Subcutaneous preadipocyte (primary cell): ENCODE data around the gene KCNIP2. TPM values are rescaled to one million over a fixed set of nuclear protein-coding genes. Genes with fewer than 3 reads are reported as not detected.

Experiments used
- total RNA-seq: library from RNA; depleted of rRNA; stranded (reverse); fragments of >200 nt; gene quantifications from 2 replicates; pipeline ENCODE4 v1.2.3, GENCODE V29; 2012

The KCNIP2 gene
- 0.73 and 1.2 TPM in 2 replicates for total RNA-seq

DNA sequence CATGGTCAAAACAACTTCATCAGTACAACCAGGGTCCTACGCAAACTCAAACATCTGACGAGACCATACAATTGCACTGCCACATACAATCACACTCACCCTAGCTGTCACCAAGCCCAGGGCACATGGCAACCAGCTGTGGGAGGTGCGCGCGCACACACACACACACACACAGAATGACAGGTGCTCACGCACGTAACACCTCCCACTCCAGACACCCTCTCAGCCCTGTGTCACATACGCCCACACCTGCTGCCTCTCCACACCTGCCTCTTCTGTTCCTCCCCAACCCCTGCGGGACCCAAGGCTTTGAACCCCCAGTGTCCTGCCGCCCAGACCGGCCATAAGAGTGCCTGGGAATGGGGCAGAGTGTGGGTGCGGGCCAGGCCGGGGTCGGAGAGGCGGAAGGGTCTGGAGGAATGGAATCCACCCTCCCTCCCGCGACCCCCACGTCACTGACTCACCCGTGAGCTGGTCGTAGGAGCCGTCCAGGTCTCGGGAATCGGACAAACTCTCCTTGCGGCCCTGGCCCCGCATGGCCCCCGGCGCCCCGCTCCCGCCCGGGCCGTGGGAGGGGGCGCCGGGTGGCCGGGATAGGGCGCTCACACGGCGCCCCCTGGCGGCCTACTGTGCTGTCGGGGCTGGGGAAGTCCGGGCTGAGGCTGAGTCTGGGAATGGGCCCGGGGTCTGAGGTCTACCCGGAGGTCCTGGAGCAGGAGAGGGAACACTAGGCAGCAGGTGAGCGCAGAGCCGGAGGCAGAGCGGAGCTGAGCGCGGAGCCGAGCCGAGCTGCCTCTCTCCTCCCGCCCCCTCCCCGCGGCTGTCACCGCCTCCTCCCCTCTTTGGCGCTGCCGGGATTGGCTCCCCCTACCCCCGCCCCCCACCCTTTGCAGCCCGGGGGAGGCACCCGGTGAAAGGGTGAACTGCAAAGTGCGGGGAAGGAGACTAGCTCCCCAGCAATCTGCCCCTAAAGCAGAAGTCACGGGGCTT, at the start of gene KCNIP2:
TSS of gene KCNIP2 (minus strand) at position 769 of the 990 bp plus-strand sequence. CDS start at position 537, 232 bp downstream.

GRCh38 chr10:101818119-101818871, 25.3 kb downstream of the KCNIP2 start, which contains the start of gene OGA:
TSS of gene OGA (minus strand) at chr10:101818444. CDS start at chr10:101818022, 422 bp downstream.

GRCh38 chr10:101782811-101783735, 60.5 kb downstream of the KCNIP2 start, which contains the start of gene NPM3:
TSS of gene NPM3 (minus strand) at chr10:101783446. CDS start at chr10:101783390, 56 bp downstream.

Other genes with a start within 250 kb of the KCNIP2 start
- gene FBXW4, start 148.6 kb downstream of the KCNIP2 start, total RNA-seq = 35.3 and 40.7 TPM in 2 replicates
- gene FGF8, start 67.7 kb downstream of the KCNIP2 start, total RNA-seq = not detected in 2 replicates
- gene NPM3, start 60.4 kb downstream of the KCNIP2 start, total RNA-seq = 105 and 137 TPM in 2 replicates
- 95.5 and 102 TPM in 2 replicates for gene OGA, start 25.4 kb downstream of the KCNIP2 start, total RNA-seq
- gene ARMH3, start 212.4 kb upstream of the KCNIP2 start, total RNA-seq = 5.9 and 9.2 TPM in 2 replicates
- 29.0 and 34.0 TPM in 2 replicates for gene HPS6, start 221.5 kb upstream of the KCNIP2 start, total RNA-seq